CD4-positive, CD25-positive, alpha-beta regulatory T cell (primary cell): ENCODE data around the gene SERPINA1. TPM values are rescaled to one million over a fixed set of nuclear protein-coding genes. Genes with fewer than 3 reads are reported as not detected.

Experiments
- ATAC-seq, 2 donors: fragments of 150-1000 bp; cut with Tn5 transposase; one replicate each; pipeline ENCODE4 v1.10.0; 2021; ENCODE audit warnings: low read depth in 2 of 2, moderate number of reproducible peaks in 2 of 2, moderate library complexity in 1 of 2
- DNase-seq, 3 donors: peaks; one replicate each; pipeline versions ENCODE4 v3.0.0 to v3.0.0-alpha.2; 2012 to 2022; ENCODE audit warnings: mixed read lengths in 1 of 3
- H3K27ac ChIP-seq: one replicate; pipeline ENCODE4 v1.7.0; 2013; ENCODE audit warnings: mild to moderate bottlenecking, low read length; ENCODE audit not compliant: insufficient read depth, poor library complexity, severe bottlenecking
- H3K27me3 ChIP-seq: one replicate; pipeline ENCODE4 v1.7.0; 2013; ENCODE audit warnings: low read length; ENCODE audit not compliant: control insufficient read depth, insufficient read depth
- H3K36me3 ChIP-seq: one replicate; pipeline ENCODE4 v1.7.0; 2013; ENCODE audit warnings: mild to moderate bottlenecking, low read length, moderate library complexity; ENCODE audit not compliant: control insufficient read depth, insufficient read depth
- H3K4me1 ChIP-seq: 2 replicates; pipeline ENCODE4 v1.7.0; 2013; ENCODE audit warnings: mild to moderate bottlenecking, low read length; ENCODE audit not compliant: insufficient read depth, control insufficient read depth, poor library complexity, severe bottlenecking
- H3K4me3 ChIP-seq: one replicate; pipeline ENCODE4 v1.7.0; 2013; ENCODE audit warnings: low read depth, mild to moderate bottlenecking, low read length, moderate library complexity
- H3K9me3 ChIP-seq, 2 experiments: 1 replicate in 1 of 2; 2 replicates in 1 of 2; pipeline ENCODE4 v1.7.0; 2013; ENCODE audit warnings: low read length in 2 of 2, mild to moderate bottlenecking in 1 of 2, moderate library complexity in 1 of 2; ENCODE audit not compliant: control insufficient read depth in 2 of 2
- H3K27ac Mint-ChIP-seq, 3 donors: one replicate each; pipeline ENCODE4 v1.8.0; 2020 to 2022; ENCODE audit warnings: mild to moderate bottlenecking in 3 of 3, mixed read lengths in 3 of 3, moderate library complexity in 2 of 3
- H3K27me3 Mint-ChIP-seq: one replicate; pipeline ENCODE4 v1.8.0; 2022; ENCODE audit warnings: mild to moderate bottlenecking, mixed read lengths
- H3K36me3 Mint-ChIP-seq: one replicate; pipeline ENCODE4 v1.8.0; 2020; ENCODE audit warnings: mixed read lengths
- H3K4me1 Mint-ChIP-seq, 4 donors: one replicate each; pipeline ENCODE4 v1.8.0; 2020 to 2022; ENCODE audit warnings: mixed read lengths in 4 of 4, mild to moderate bottlenecking in 1 of 4
- H3K4me3 Mint-ChIP-seq, 4 donors: one replicate each; pipeline ENCODE4 v1.8.0; 2020 to 2022; ENCODE audit warnings: mild to moderate bottlenecking in 4 of 4, mixed read lengths in 4 of 4, moderate library complexity in 3 of 4
- H3K9me3 Mint-ChIP-seq, 7 donors: one replicate each; pipeline ENCODE4 v1.8.0; 2020 to 2022; ENCODE audit warnings: mixed read lengths in 7 of 7, mild to moderate bottlenecking in 3 of 7, moderate library complexity in 2 of 7
- polyA plus RNA-seq, 4 donors: library from polyadenylated mRNA; unstranded; fragments of 300-500 nt; fragmentation: Illumina TruSeq; gene quantifications; one replicate each; pipeline ENCODE4 v1.2.3, GENCODE V29; 2021
- total RNA-seq: library from RNA; stranded (reverse); gene quantifications from one replicate; pipeline ENCODE4 v1.2.3, GENCODE V29; 2022

SERPINA1 gene
- total and polyA plus RNA-seq, 5 donors from 2014 or later = 0.14 to 2.6 (median 0.71) TPM; not detected in 2

- Histone ChIP-seq H3K4me3 (no peak overlapping the region), H3K9me3 (no peaks in the 10 kb centered on the region), H3K27me3 (no peaks in the 10 kb centered on the region), H3K36me3 (no peaks in the 10 kb centered on the region), H3K27ac (no peak overlapping the region), H3K4me1 (no peaks in the 10 kb centered on the region)
- peaks cover 4% of the 10 kb centered on the region for H3K27me3 Mint-ChIP-seq
- H3K9me3 Mint-ChIP-seq = no peaks in the 10 kb centered on the region
- no peak overlapping the region for H3K4me3 Mint-ChIP-seq
- no peak overlapping the region for H3K27ac Mint-ChIP-seq
- no peaks in the 10 kb centered on the region for H3K4me1 Mint-ChIP-seq
- no peak for DNase-seq
- peak in 1 of 2 donors; percentile 23 for ATAC-seq
- H3K36me3 Mint-ChIP-seq = no peaks in the 10 kb centered on the region
Observed at GRCh38 chr14:94380225-94381148, 7.9 kb downstream of the SERPINA1 start.

- Histone ChIP-seq H3K9me3 (no peaks in the 10 kb centered on the region), H3K4me1 (no peaks in the 10 kb centered on the region), H3K36me3 (no peaks in the 10 kb centered on the region), H3K4me3 (no peak overlapping the region), H3K27me3 (no peaks in the 10 kb centered on the region), H3K27ac (no peak overlapping the region)
- Mint-ChIP-seq H3K9me3 (no peaks in the 10 kb centered on the region), H3K36me3 (no peaks in the 10 kb centered on the region), H3K27me3 (no peaks in the 10 kb centered on the region), H3K27ac (no peak overlapping the region), H3K4me3 (no peak overlapping the region), H3K4me1 (no peaks in the 10 kb centered on the region)
- no peak for DNase-seq
- no peak for ATAC-seq
Observed at GRCh38 chr14:94379291-94380224, 8.8 kb downstream of the SERPINA1 start.

DNA sequence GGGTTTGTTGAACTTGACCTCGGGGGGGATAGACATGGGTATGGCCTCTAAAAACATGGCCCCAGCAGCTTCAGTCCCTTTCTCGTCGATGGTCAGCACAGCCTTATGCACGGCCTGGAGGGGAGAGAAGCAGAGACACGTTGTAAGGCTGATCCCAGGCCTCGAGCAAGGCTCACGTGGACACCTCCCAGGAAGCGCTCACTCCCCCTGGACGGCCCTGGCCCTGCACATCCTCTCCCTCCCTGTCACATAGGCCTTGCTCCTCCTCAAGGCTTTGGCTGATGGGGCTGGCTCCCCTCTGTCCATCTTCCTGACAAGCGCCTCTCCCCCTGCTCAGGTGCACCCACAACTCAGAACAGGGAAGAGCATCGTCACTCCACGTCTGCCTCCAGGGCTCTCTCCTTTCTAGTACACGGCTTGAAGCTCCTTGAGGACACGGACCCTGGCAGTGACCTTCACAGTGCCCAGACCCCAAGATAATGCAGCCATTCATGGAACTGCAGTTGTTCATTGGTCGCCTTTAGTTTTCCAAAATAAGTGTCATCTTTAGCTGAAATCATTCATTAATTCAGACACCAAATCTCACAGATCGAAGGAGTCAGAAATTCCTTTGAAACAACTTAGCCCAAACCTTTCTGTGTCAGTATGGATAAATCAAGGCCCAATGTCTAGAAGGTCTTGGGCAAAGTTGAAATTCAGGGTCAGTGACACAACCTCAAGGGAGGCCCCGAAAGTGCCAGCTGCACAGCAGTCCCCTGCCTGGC is 9.7 kb downstream of the SERPINA1 start:
- Histone ChIP-seq H3K27ac (no peak overlapping the region), H3K36me3 (no peaks in the 10 kb centered on the region), H3K4me1 (no peaks in the 10 kb centered on the region), H3K4me3 (no peak overlapping the region), H3K27me3 (no peaks in the 10 kb centered on the region), H3K9me3 (no peaks in the 10 kb centered on the region)
- Mint-ChIP-seq H3K36me3 (no peaks in the 10 kb centered on the region), H3K4me3 (no peak overlapping the region), H3K27me3 (no peaks in the 10 kb centered on the region), H3K27ac (no peak overlapping the region), H3K9me3 (no peaks in the 10 kb centered on the region), H3K4me1 (no peaks in the 10 kb centered on the region)
- no peak for ATAC-seq
- DNase-seq = no peak

DNA sequence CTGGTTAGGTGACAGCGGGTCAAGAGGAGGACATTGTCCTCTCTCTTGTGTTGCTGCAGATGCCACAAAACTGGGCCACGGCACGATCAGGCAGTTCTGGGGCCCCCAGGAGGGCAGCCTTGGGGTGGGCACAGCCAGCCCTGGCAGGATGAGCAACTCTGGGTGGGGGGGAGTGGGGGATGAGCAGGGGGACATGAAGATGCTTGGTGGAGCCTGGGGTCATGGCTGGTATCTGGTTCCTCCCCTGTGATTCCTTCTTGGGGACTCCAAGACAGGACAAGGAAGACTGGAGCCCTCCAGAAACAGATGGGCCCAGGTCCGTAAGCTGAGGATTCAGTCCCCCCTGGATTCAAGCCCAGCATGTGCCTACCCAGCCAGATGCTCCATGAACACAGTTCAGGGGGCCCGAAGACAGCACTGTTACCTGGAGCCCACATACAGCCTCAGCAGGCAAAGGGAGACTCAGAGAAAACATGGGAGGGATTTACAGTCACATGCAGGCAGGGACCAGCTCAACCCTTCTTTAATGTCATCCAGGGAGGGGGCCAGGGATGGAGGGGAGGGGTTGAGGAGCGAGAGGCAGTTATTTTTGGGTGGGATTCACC is 10.4 kb downstream of the SERPINA1 start:
- H3K27me3 Mint-ChIP-seq = no peaks in the 10 kb centered on the region
- H3K27me3 ChIP-seq = no peaks in the 10 kb centered on the region
- H3K4me3 ChIP-seq = no peak overlapping the region
- no peaks in the 10 kb centered on the region for H3K4me1 Mint-ChIP-seq
- no peak for DNase-seq
- no peaks in the 10 kb centered on the region for H3K9me3 Mint-ChIP-seq
- H3K9me3 ChIP-seq = no peaks in the 10 kb centered on the region
- H3K36me3 Mint-ChIP-seq = no peaks in the 10 kb centered on the region
- no peaks in the 10 kb centered on the region for H3K4me1 ChIP-seq
- H3K36me3 ChIP-seq = no peaks in the 10 kb centered on the region
- no peak overlapping the region for H3K27ac Mint-ChIP-seq
- H3K27ac ChIP-seq = no peak overlapping the region
- no peak overlapping the region for H3K4me3 Mint-ChIP-seq
- ATAC-seq = no peak

DNA sequence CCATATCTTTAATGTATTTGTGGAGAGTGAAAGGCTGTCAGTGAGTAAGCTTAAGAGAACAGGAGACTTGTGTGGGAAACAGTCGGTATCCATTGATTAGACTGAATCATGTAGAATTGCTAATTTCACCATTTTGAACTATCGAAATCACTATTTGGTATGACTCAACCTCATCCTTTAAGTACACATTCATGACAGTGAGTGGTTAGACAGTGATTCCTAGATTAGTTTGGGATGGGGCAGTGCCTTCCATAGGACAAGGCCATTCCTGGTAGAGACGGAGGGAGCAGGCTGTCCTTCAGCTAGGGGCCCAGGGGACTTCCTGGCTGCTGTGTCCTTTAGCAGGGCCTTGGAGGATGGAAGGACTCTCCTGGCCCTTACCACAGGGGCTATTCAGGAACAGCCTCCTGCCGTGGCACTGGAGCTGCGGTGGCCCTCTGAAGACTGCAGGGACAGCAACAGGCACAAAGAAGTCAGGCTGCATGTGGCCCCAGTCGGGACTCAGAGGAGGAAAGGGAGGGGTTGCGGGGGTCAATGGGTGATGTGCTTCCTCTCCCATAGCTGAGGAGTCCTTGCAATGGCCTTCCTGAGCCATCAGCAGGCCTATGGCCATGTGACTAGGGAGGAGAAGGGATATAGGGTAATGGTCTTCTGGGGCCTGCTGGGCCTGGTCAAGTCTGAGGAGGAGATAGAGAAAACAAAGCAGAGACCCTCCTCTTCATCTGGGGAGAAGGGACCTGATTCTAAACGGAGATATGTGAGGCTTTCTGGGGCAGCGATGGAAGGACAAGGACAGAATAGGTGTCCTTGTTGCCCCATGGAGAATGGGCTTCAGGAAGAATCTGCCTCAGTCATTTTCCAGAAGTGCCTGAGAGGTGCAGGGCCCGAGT is 11.2 kb downstream of the SERPINA1 start:
- H3K4me1 Mint-ChIP-seq = no peaks in the 10 kb centered on the region
- Histone ChIP-seq H3K9me3 (no peaks in the 10 kb centered on the region), H3K4me3 (no peak overlapping the region), H3K27me3 (no peaks in the 10 kb centered on the region), H3K4me1 (no peaks in the 10 kb centered on the region), H3K27ac (no peak overlapping the region), H3K36me3 (no peaks in the 10 kb centered on the region)
- no peak overlapping the region for H3K4me3 Mint-ChIP-seq
- H3K27ac Mint-ChIP-seq = no peak overlapping the region
- ATAC-seq (no peak), DNase-seq (no peak)
- H3K27me3 Mint-ChIP-seq = no peaks in the 10 kb centered on the region
- no peaks in the 10 kb centered on the region for H3K36me3 Mint-ChIP-seq
- peaks cover 0 to 2% (median 0%) of the 10 kb centered on the region in 7 donors for H3K9me3 Mint-ChIP-seq

DNA sequence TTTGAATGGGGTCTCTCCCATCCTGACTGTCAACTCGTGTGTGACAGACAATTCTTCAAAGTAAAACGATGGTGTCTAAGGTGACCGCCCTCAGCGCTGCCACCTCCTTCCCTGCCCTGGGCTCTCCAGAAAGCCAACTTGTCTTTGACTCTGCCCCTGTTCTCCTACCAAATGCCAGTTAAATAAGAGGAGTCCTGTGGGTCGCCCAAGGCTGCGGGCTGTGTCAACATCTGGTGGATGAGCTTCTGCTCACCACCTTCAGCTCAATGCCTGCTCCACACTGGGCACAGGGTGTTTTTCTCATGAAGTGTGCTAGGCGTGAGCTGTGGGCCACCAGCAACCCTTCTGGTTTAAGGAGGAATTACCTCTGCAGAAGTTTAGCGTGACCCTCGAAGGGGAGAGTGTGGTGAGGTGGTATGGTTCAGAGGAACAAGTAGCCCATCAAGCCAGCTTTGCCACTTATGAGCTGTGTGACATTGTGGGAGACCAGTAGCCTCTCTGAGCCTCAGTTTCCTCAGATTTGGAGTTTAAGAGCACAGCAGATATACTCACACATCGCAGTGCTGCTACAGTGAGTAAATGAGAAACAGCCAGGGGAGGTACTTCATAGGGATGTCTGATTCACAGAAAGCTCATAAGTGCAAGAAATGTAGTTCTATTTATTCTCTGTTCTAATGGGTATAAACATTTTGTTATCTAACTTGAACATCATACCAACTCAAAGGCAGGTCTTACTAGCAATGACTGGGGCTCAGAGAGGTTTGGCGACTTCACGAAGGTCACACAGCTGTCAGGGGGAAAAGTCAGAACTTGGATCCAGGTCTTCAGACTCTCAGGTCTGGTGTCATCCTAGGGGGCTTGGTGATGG is 12.1 kb downstream of the SERPINA1 start:
- no peaks in the 10 kb centered on the region for H3K36me3 ChIP-seq
- no peak for DNase-seq
- no peaks in the 10 kb centered on the region for H3K27me3 Mint-ChIP-seq
- no peaks in the 10 kb centered on the region for H3K9me3 ChIP-seq
- H3K27ac ChIP-seq = no peak overlapping the region
- no peaks in the 10 kb centered on the region for H3K36me3 Mint-ChIP-seq
- no peak overlapping the region for H3K4me3 Mint-ChIP-seq
- ATAC-seq = no peak
- H3K9me3 Mint-ChIP-seq = peaks cover 0 to 2% (median 0%) of the 10 kb centered on the region in 7 donors
- no peaks in the 10 kb centered on the region for H3K27me3 ChIP-seq
- no peaks in the 10 kb centered on the region for H3K4me1 Mint-ChIP-seq
- H3K4me1 ChIP-seq = no peaks in the 10 kb centered on the region
- H3K4me3 ChIP-seq = no peak overlapping the region
- H3K27ac Mint-ChIP-seq = no peak overlapping the region
